NCI-H146 (cell line): Measurements from ENCODE around the gene ARF1.

Experiments used
- DNase-seq: peaks from one replicate; lab custom pipeline; 2025; lab: John Stamatoyannopoulos, UW

Gene ARF1

GRCh38 chr1:228082214-228082917 lies at the start of gene ARF1:
Gene ARF1 (plus strand): TSS chr1:228082708. CDS start chr1:228097115, 14,407 bp downstream.
- DNase-seq: peak; percentile 95

GRCh38 chr1:228033376-228033775 lies 49.1 kb upstream of the ARF1 start:
- DNase-seq: no peak

GRCh38 chr1:228034954-228035837 lies 47.3 kb upstream of the ARF1 start:
- DNase-seq: no peak

- DNase-seq: no peak
Measured at GRCh38 chr1:228035844-228036243, 46.7 kb upstream of the ARF1 start.

GRCh38 chr1:228036701-228037231 lies 45.7 kb upstream of the ARF1 start:
- no peak for DNase-seq

GRCh38 chr1:228037401-228038386 lies 44.8 kb upstream of the ARF1 start:
- peak; percentile 15 for DNase-seq

GRCh38 chr1:228038387-228039005 lies 44.0 kb upstream of the ARF1 start:
- DNase-seq: no peak

GRCh38 chr1:228039006-228039903 lies 43.3 kb upstream of the ARF1 start:
- no peak for DNase-seq

- no peak for DNase-seq
Measured at GRCh38 chr1:228039986-228040385, 42.5 kb upstream of the ARF1 start.

GRCh38 chr1:228041316-228041715 lies 41.2 kb upstream of the ARF1 start:
- DNase-seq: no peak

GRCh38 chr1:228042508-228042907 lies 40.0 kb upstream of the ARF1 start:
- no peak for DNase-seq

GRCh38 chr1:228043281-228043848 lies 39.1 kb upstream of the ARF1 start:
- DNase-seq: no peak

GRCh38 chr1:228044961-228045360 lies 37.5 kb upstream of the ARF1 start:
- no peak for DNase-seq

- no peak for DNase-seq
Measured at GRCh38 chr1:228045405-228045804, 37.1 kb upstream of the ARF1 start.

- DNase-seq: peak; percentile 68
Measured at GRCh38 chr1:228045871-228046270, 36.6 kb upstream of the ARF1 start.

GRCh38 chr1:228046421-228047182 lies 35.9 kb upstream of the ARF1 start:
- no peak for DNase-seq

GRCh38 chr1:228047183-228047466 lies 35.4 kb upstream of the ARF1 start:
- no peak for DNase-seq

- no peak for DNase-seq
Measured at GRCh38 chr1:228048120-228048519, 34.4 kb upstream of the ARF1 start.

- no peak for DNase-seq
Measured at GRCh38 chr1:228048659-228049298, 33.7 kb upstream of the ARF1 start.
